Calu3 (cell line): ENCODE measurements around the gene CD86. TPM values are rescaled to one million over a fixed set of nuclear protein-coding genes. Genes with fewer than 3 reads are reported as not detected.

ENCODE experiments used
- BruUV-seq: library from RNA; stranded (reverse); fragments of 400-500 nt; replicated peaks from 2 replicates; lab custom pipeline; 2021; lab: Mats Ljungman, UMichigan
- CTCF ChIA-PET: fragments of 300-600 bp; sonication (Branson Sonifier 250); formaldehyde crosslinking; loops from one replicate; lab custom pipeline; 2022; ENCODE audit warnings: antibody characterized with exemption; lab: Charles Lee
- DNase-seq: peaks from one replicate; pipeline ENCODE4 v3.0.0; 2022
- H3K27ac Mint-ChIP-seq: one replicate; pipeline ENCODE4 v1.8.0; 2022; ENCODE audit warnings: mixed read lengths; ENCODE audit not compliant: unreplicated experiment
- H3K27me3 Mint-ChIP-seq: one replicate; pipeline ENCODE4 v1.8.0; 2022; ENCODE audit warnings: mixed read lengths; ENCODE audit not compliant: unreplicated experiment
- H3K36me3 Mint-ChIP-seq: one replicate; pipeline ENCODE4 v1.8.0; 2022; ENCODE audit warnings: mild to moderate bottlenecking, moderate library complexity, mixed read lengths; ENCODE audit not compliant: insufficient read depth, unreplicated experiment
- H3K4me1 Mint-ChIP-seq: one replicate; pipeline ENCODE4 v1.8.0; 2022; ENCODE audit warnings: mild to moderate bottlenecking, low read depth, mixed read lengths; ENCODE audit not compliant: unreplicated experiment
- H3K4me3 Mint-ChIP-seq: one replicate; pipeline ENCODE4 v1.8.0; 2022; ENCODE audit warnings: mild to moderate bottlenecking, low read depth, moderate library complexity, mixed read lengths; ENCODE audit not compliant: unreplicated experiment
- H3K9me3 Mint-ChIP-seq: one replicate; pipeline ENCODE4 v1.8.0; 2022; ENCODE audit warnings: low read depth, mixed read lengths; ENCODE audit not compliant: unreplicated experiment
- intact Hi-C: fragments of 100-400 bp; cut with micrococcal nuclease; formaldehyde crosslinking; loops from one replicate; pipeline ENCODE4 v1.10.0; 2022; ENCODE audit not compliant: unreplicated experiment
- total RNA-seq: library from RNA; stranded (reverse); gene quantifications from 2 replicates; pipeline ENCODE4 v1.2.3, GENCODE V29; 2022
- TF ChIP-seq, protein P1 (sequence below): fragments of 200-600 bp; IDR thresholded peaks from one replicate; pipeline ENCODE4 v1.8.0; 2022; ENCODE audit warnings: antibody characterized with exemption; ENCODE audit not compliant: unreplicated experiment

CD86 gene
- total RNA-seq, 1 experiment from 2014 or later = not detected

DNA sequence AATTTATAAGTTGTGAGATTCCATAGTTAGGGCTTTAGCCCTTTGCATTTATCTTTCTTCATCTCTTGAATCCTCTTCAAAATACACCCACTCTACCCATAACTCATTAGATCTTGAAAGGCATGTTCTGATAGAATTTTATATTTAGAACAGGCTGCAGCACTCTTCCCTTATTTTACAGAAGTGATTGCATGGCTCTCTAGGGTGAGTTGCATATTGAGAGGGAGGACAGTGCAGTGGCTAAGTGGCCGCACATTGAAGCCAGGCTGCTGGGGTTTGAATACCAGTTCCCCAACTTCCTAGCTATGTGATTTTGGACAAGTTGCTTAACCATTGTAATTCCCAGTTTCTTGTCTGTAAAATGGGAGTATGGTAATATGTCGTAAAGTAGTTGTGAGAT is 2.5 kb downstream of the CD86 start:
- no peaks in the 10 kb centered on the region for H3K36me3 Mint-ChIP-seq
- no peak overlapping the region for H3K4me3 Mint-ChIP-seq
- H3K27ac Mint-ChIP-seq = no peak overlapping the region
- no peak for DNase-seq
- intact Hi-C loops = no loop called here
- BruUV-seq = no TSS peak
- no peaks in the 10 kb centered on the region for H3K9me3 Mint-ChIP-seq
- TF ChIP-seq, protein P1, sequence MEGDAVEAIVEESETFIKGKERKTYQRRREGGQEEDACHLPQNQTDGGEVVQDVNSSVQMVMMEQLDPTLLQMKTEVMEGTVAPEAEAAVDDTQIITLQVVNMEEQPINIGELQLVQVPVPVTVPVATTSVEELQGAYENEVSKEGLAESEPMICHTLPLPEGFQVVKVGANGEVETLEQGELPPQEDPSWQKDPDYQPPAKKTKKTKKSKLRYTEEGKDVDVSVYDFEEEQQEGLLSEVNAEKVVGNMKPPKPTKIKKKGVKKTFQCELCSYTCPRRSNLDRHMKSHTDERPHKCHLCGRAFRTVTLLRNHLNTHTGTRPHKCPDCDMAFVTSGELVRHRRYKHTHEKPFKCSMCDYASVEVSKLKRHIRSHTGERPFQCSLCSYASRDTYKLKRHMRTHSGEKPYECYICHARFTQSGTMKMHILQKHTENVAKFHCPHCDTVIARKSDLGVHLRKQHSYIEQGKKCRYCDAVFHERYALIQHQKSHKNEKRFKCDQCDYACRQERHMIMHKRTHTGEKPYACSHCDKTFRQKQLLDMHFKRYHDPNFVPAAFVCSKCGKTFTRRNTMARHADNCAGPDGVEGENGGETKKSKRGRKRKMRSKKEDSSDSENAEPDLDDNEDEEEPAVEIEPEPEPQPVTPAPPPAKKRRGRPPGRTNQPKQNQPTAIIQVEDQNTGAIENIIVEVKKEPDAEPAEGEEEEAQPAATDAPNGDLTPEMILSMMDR = no peak
- no peaks in the 10 kb centered on the region for H3K4me1 Mint-ChIP-seq
- CTCF ChIA-PET = interaction anchor here (0.5 kb wide), 1 partner anchor 58 kb away, joined by 5 read pairs; no protein-coding TSS in a partner anchor
- H3K27me3 Mint-ChIP-seq = peaks cover 11% of the 10 kb centered on the region

DNA sequence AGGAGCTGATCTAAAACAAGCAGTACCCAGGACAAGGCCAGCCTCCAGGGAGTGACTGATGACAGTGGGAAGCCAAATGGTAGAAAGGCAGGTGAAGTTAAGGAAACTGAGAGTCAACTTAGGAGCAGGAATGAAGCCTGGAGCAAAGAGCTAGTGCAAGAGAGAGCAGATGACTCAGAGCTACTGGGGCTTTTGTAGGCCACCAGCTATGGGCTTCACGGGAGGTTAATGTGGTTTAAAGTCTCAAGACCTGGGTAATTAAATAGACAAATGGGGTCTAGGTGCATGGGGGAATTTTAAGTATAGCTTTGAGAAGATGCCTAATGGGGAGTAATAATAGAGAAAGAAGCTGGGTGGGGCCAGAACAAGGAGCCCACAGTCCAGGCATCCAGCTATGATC is 3.1 kb downstream of the CD86 start:
- CTCF ChIA-PET = interaction anchor here (0.5 kb wide), 1 partner anchor 57 kb away, joined by 5 read pairs; no protein-coding TSS in a partner anchor
- BruUV-seq = no TSS peak
- no peaks in the 10 kb centered on the region for H3K4me1 Mint-ChIP-seq
- H3K27me3 Mint-ChIP-seq = peaks cover 11% of the 10 kb centered on the region
- H3K27ac Mint-ChIP-seq = no peak overlapping the region
- DNase-seq = no peak
- no peak overlapping the region for H3K4me3 Mint-ChIP-seq
- TF ChIP-seq, protein P1 = no peak
- intact Hi-C loops = no loop called here
- H3K9me3 Mint-ChIP-seq = no peaks in the 10 kb centered on the region
- H3K36me3 Mint-ChIP-seq = no peaks in the 10 kb centered on the region

DNA sequence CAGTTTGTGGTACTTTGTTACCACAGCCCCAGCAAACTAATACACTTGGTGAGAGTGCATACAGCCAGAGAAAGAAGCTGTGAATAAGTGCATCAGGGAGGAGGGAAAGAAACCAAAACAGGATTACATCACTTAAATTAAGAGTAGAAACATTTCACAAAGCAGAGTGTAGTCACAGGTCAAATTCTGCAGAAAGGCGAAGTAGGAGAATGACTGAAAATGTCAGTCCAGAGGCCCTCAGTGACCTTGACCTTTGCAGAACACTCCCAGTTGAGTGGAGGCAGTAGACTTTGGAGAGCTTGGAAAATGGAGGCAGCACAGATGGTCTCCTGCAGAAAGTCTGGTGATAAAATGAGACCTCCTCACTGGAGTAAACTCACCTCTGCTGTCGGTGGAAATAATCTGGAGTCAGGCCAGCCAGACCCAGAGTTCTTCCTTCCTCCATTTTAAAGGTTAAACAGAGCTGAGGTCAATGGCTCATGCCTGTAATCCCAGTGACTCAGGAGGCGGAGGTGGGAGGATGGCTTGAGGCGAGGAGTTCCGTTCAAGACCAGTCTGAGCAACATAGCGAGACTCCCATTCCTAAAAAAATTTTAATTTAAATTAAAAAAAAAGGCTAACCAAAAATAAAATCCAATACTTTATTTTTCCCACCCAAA is 5.0 kb downstream of the CD86 start:
- Mint-ChIP-seq H3K27ac (no peak overlapping the region), H3K27me3 (peaks cover 11% of the 10 kb centered on the region), H3K9me3 (no peaks in the 10 kb centered on the region), H3K36me3 (no peaks in the 10 kb centered on the region), H3K4me1 (no peaks in the 10 kb centered on the region), H3K4me3 (no peak overlapping the region)
- TF ChIP-seq, protein P1 = no peak
- CTCF ChIA-PET = no interaction called here
- intact Hi-C loops = no loop called here
- DNase-seq = no peak
- no TSS peak for BruUV-seq

DNA sequence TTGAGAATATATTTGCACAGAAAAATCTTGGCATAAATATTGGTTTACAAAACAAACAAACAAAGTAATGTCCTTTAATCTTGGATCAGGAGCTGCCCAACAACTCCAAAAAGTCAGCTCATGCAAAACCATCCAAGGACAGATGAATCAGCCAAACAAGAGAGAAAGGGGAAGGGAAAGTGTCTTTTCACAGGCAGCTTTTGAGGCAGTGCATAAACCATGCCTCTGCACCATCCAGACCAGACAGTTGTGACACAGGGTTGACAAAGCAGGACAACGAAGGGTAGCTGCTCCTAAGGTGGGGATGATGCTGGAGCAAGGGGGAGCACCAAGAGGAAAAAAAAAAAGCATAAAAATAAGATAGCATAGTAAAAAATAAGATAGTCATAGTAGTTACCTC is 8.7 kb downstream of the CD86 start:
- H3K9me3 Mint-ChIP-seq = no peaks in the 10 kb centered on the region
- intact Hi-C loops = no loop called here
- H3K4me3 Mint-ChIP-seq = no peak overlapping the region
- no peaks in the 10 kb centered on the region for H3K36me3 Mint-ChIP-seq
- no peaks in the 10 kb centered on the region for H3K27me3 Mint-ChIP-seq
- TF ChIP-seq, protein P1 = no peak
- H3K27ac Mint-ChIP-seq = no peak overlapping the region
- BruUV-seq = no TSS peak
- DNase-seq = no peak
- H3K4me1 Mint-ChIP-seq = no peaks in the 10 kb centered on the region
- CTCF ChIA-PET = interaction anchor here (0.5 kb wide), 1 partner anchor 58 kb away, joined by 3 read pairs; no protein-coding TSS in a partner anchor
